Gastrocnemius medialis (tissue), 4 donors: Measurements from ENCODE around the gene PTPRE. TPM values are rescaled to one million over a fixed set of nuclear protein-coding genes. Genes with fewer than 3 reads are reported as not detected.

Experiments
- ATAC-seq, 2 donors: fragments of 150-250 bp; one replicate each; pipeline ENCODE4 v1.9.1; 2016
- DNase-seq, 2 donors: peaks; one replicate each; pipeline ENCODE4 v3.0.0-alpha.2; 2019
- H3K27ac ChIP-seq, 4 donors: fragments of 200-600 bp; sonication (generic); 1 replicate in 1 of 4; 2 replicates in 3 of 4; pipeline ENCODE4 v1.5.1; 2016 to 2018; ENCODE audit warnings: mild to moderate bottlenecking in 2 of 4, moderate library complexity in 1 of 4
- H3K27me3 ChIP-seq, 3 donors: fragments of 200-600 bp; sonication (generic) in 2 of 3; 1 replicate in 1 of 3; 2 replicates in 2 of 3; pipeline versions ENCODE4 v1.5.1 to v1.6.0; 2016 to 2019; ENCODE audit warnings: mild to moderate bottlenecking in 1 of 3, moderate library complexity in 1 of 3
- H3K36me3 ChIP-seq, 2 donors: fragments of 200-600 bp; sonication (generic) in 1 of 2; one replicate each; pipeline ENCODE4 v1.5.1; 2017 to 2018
- H3K4me1 ChIP-seq, 2 donors: fragments of 200-600 bp; sonication (generic) in 1 of 2; one replicate each; pipeline ENCODE4 v1.5.1; 2016 to 2017; ENCODE audit warnings: mild to moderate bottlenecking in 2 of 2
- H3K4me3 ChIP-seq, 4 donors: fragments of 200-600 bp; sonication (generic) in 3 of 4; 1 replicate in 1 of 4; 2 replicates in 3 of 4; pipeline ENCODE4 v1.5.1; 2016 to 2019; ENCODE audit warnings: mild to moderate bottlenecking in 2 of 4
- H3K9me3 ChIP-seq, 3 donors: fragments of 200-600 bp; sonication (generic) in 2 of 3; 1 replicate in 1 of 3; 2 replicates in 2 of 3; pipeline ENCODE4 v1.5.1; 2016 to 2019
- CTCF ChIP-seq, 5 experiments: fragments of 450-650 bp in 3 of 5; fragments of 200-600 bp in 2 of 5; sonication (generic) in 2 of 5; IDR thresholded peaks in 4 of 5; conservative IDR thresholded peaks in 1 of 5; 1 replicate in 4 of 5; 2 replicates in 1 of 5; pipeline ENCODE4 v1.5.1; 2016 to 2019; ENCODE audit warnings: antibody characterized with exemption in 5 of 5, mild to moderate bottlenecking in 3 of 5, moderate library complexity in 3 of 5
- POLR2A ChIP-seq, 2 donors: fragments of 450-650 bp; IDR thresholded peaks; one replicate each; pipeline ENCODE4 v1.6.1; 2017; ENCODE audit warnings: antibody characterized with exemption in 2 of 2, mild to moderate bottlenecking in 2 of 2, moderate library complexity in 2 of 2
- in situ Hi-C, 4 donors: fragments of 200-750 bp; cut with MboI; loops; one replicate each; pipeline versions ENCODE4 v1.15.0 to v1.8.0; 2017; ENCODE audit warnings: low sequenced_read_pairs in 4 of 4
- intact Hi-C: fragments of 100-400 bp; cut with DNase I; formaldehyde crosslinking; loops from one replicate; pipeline ENCODE4 v1.15.1; 2023; ENCODE audit warnings: low total_unique reads
- total RNA-seq, 4 donors: library from RNA; depleted of rRNA; stranded (reverse); fragments of >200 nt; gene quantifications; one replicate each; pipeline versions ENCODE4 v1.1.0 to v1.2.3, GENCODE V29; 2016

PTPRE gene
- total RNA-seq, 4 donors from 2014 or later: 0.97 to 2.2 (median 1.6) TPM

- H3K4me1 ChIP-seq: peaks cover 0 to 6% of the 10 kb centered on the region in 2 donors
- no peaks in the 10 kb centered on the region for H3K36me3 ChIP-seq
- H3K4me3 ChIP-seq: no peak overlapping the region
- TF ChIP-seq CTCF (IDR thresholded peaks at IDR 0.05 in 4 of 5, conservative IDR thresholded peaks at IDR 0.05 in 1 of 5) (no peak), POLR2A (IDR thresholded peaks at IDR 0.05) (no peak)
- ATAC-seq (peak; percentile 57 to 58), DNase-seq (no peak)
- in situ Hi-C loops (no loop called here), intact Hi-C loops (no loop called here)
- H3K9me3 ChIP-seq: no peaks in the 10 kb centered on the region
- peak overlapping the region; percentile 52 to 68 (median 62) for H3K27ac ChIP-seq
- no peaks in the 10 kb centered on the region for H3K27me3 ChIP-seq
Observed at GRCh38 chr10:128064970-128065580, 158.2 kb downstream of the PTPRE start.

- H3K9me3 ChIP-seq: no peaks in the 10 kb centered on the region
- H3K36me3 ChIP-seq: no peaks in the 10 kb centered on the region
- no peak overlapping the region for H3K27ac ChIP-seq
- H3K4me1 ChIP-seq: peaks cover 0 to 6% of the 10 kb centered on the region in 2 donors
- H3K27me3 ChIP-seq: no peaks in the 10 kb centered on the region
- TF ChIP-seq CTCF (IDR thresholded peaks at IDR 0.05 in 4 of 5, conservative IDR thresholded peaks at IDR 0.05 in 1 of 5) (no peak), POLR2A (IDR thresholded peaks at IDR 0.05) (no peak)
- no peak for ATAC-seq
- DNase-seq: no peak
- intact Hi-C loops (no loop called here), in situ Hi-C loops (no loop called here)
- H3K4me3 ChIP-seq: no peak overlapping the region
Observed at GRCh38 chr10:128065881-128066534, 159.1 kb downstream of the PTPRE start.

GRCh38 chr10:128066870-128067382, 160.0 kb downstream of the PTPRE start:
- intact Hi-C loops: no loop called here
- Histone ChIP-seq H3K4me3 (no peak overlapping the region), H3K27ac (no peak overlapping the region), H3K9me3 (no peaks in the 10 kb centered on the region), H3K27me3 (no peaks in the 10 kb centered on the region), H3K4me1 (peaks cover 0 to 6% of the 10 kb centered on the region in 2 donors), H3K36me3 (no peaks in the 10 kb centered on the region)
- DNase-seq (no peak), ATAC-seq (no peak)
- in situ Hi-C loops: no loop called here
- TF ChIP-seq POLR2A (IDR thresholded peaks at IDR 0.05): no peak

GRCh38 chr10:128067691-128068397, 160.9 kb downstream of the PTPRE start:
- Histone ChIP-seq H3K27ac (no peak overlapping the region), H3K9me3 (no peaks in the 10 kb centered on the region), H3K36me3 (no peaks in the 10 kb centered on the region), H3K4me3 (no peak overlapping the region), H3K27me3 (no peaks in the 10 kb centered on the region), H3K4me1 (peaks cover 0 to 6% of the 10 kb centered on the region in 2 donors)
- in situ Hi-C loops (no loop called here), intact Hi-C loops (no loop called here)
- DNase-seq (no peak), ATAC-seq (no peak)
- no peak for TF ChIP-seq CTCF (IDR thresholded peaks at IDR 0.05 in 4 of 5, conservative IDR thresholded peaks at IDR 0.05 in 1 of 5)
- TF ChIP-seq POLR2A (IDR thresholded peaks at IDR 0.05): no peak
